Spleen (tissue), 7 donors: ENCODE data around the gene DUSP11.

Experiments used
- POLR2A ChIP-seq, 3 donors: fragments of 450-650 bp; IDR thresholded peaks; one replicate each; pipeline ENCODE4 v1.5.1; 2017; ENCODE audit warnings: antibody characterized with exemption in 3 of 3, mild to moderate bottlenecking in 1 of 3
- TF ChIP-seq, protein P1 (sequence below), 11 experiments: fragments of 200-600 bp in 7 of 11; fragments of 450-650 bp in 4 of 11; sonication (generic) in 4 of 11; IDR thresholded peaks in 8 of 11; conservative IDR thresholded peaks in 3 of 11; 1 replicate in 7 of 11; 2 replicates in 4 of 11; pipeline versions ENCODE4 v1.4.0 to v1.8.0; 2016 to 2021; ENCODE audit warnings: antibody characterized with exemption in 11 of 11, inconsistent platforms in 4 of 11, mild to moderate bottlenecking in 1 of 11
- donor health status: DM: no; HTN: no; CAD: no; lungs with moderate emphysema.
- donor health status: DM: no; HTN: no; CAD: no.
- donor health status: DM: no; HTN: no; CAD: no.

- TF ChIP-seq, protein P1, sequence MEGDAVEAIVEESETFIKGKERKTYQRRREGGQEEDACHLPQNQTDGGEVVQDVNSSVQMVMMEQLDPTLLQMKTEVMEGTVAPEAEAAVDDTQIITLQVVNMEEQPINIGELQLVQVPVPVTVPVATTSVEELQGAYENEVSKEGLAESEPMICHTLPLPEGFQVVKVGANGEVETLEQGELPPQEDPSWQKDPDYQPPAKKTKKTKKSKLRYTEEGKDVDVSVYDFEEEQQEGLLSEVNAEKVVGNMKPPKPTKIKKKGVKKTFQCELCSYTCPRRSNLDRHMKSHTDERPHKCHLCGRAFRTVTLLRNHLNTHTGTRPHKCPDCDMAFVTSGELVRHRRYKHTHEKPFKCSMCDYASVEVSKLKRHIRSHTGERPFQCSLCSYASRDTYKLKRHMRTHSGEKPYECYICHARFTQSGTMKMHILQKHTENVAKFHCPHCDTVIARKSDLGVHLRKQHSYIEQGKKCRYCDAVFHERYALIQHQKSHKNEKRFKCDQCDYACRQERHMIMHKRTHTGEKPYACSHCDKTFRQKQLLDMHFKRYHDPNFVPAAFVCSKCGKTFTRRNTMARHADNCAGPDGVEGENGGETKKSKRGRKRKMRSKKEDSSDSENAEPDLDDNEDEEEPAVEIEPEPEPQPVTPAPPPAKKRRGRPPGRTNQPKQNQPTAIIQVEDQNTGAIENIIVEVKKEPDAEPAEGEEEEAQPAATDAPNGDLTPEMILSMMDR (IDR thresholded peaks at IDR 0.05 in 8 of 11, conservative IDR thresholded peaks at IDR 0.05 in 3 of 11) = no peak
- no peak for TF ChIP-seq POLR2A (IDR thresholded peaks at IDR 0.05)
These were observed 51.2 kb downstream of the DUSP11 start for GRCh38 chr2:73728711-73729110.
